Stimulated activated CD8-positive, alpha-beta memory T cell treated with anti-CD3 and anti-CD28 coated beads, Interleukin-12 subunit alpha, Interleukin-12 subunit beta, amount 100 ng/mL, for 4 hours (primary cell): ENCODE measurements around the gene MORN1.

Experiments
- DNase-seq: peaks from one replicate; pipeline ENCODE4 v3.0.0-alpha.2; 2020; ENCODE audit warnings: low read depth

The MORN1 gene

GRCh38 chr1:2385606-2386280 lies 5.6 kb downstream of the MORN1 start:
- DNase-seq, result no peak

- no peak for DNase-seq
Measured at GRCh38 chr1:2384941-2385481, 6.3 kb downstream of the MORN1 start.

GRCh38 chr1:2384130-2384860 lies 7.1 kb downstream of the MORN1 start:
- DNase-seq, result no peak

- no peak for DNase-seq
Measured at GRCh38 chr1:2383576-2383975, 7.8 kb downstream of the MORN1 start.

- no peak for DNase-seq
Measured at GRCh38 chr1:2382621-2383361, 8.6 kb downstream of the MORN1 start.

- DNase-seq, result peak; percentile 55
Measured at GRCh38 chr1:2381741-2382620, 9.4 kb downstream of the MORN1 start.

- no peak for DNase-seq
Measured at GRCh38 chr1:2380816-2381591, 10.3 kb downstream of the MORN1 start.

GRCh38 chr1:2379733-2380404 lies 11.5 kb downstream of the MORN1 start:
- DNase-seq, result no peak

- no peak for DNase-seq
Measured at GRCh38 chr1:2378956-2379732, 12.2 kb downstream of the MORN1 start.

- DNase-seq, result no peak
Measured at GRCh38 chr1:2378441-2378851, 12.9 kb downstream of the MORN1 start.

- DNase-seq, result no peak
Measured at GRCh38 chr1:2377751-2378440, 13.5 kb downstream of the MORN1 start.

GRCh38 chr1:2376931-2377672 lies 14.3 kb downstream of the MORN1 start:
- DNase-seq, result no peak

- DNase-seq, result no peak
Measured at GRCh38 chr1:2376261-2376741, 15.1 kb downstream of the MORN1 start.

- DNase-seq, result no peak
Measured at GRCh38 chr1:2375923-2376260, 15.5 kb downstream of the MORN1 start.

- no peak for DNase-seq
Measured at GRCh38 chr1:2375246-2375922, 16.0 kb downstream of the MORN1 start.

- DNase-seq, result no peak
Measured at GRCh38 chr1:2374252-2375155, 16.9 kb downstream of the MORN1 start.
